WTC11 (cell line): ENCODE measurements around the gene LEUTX.

Experiments used
- ETV6 ChIP-seq: sonication (generic); formaldehyde crosslinking; IDR thresholded peaks from 2 replicates; pipeline ENCODE4 v1.8.1; 2022; ENCODE audit warnings: mild to moderate bottlenecking, missing genetic modification reagents
- FOXP1 ChIP-seq: sonication (generic); formaldehyde crosslinking; IDR thresholded peaks from 2 replicates; pipeline ENCODE4 v1.8.0; 2022; ENCODE audit warnings: missing genetic modification reagents, mild to moderate bottlenecking, moderate library complexity, borderline replicate concordance
- NFYB ChIP-seq: sonication (generic); formaldehyde crosslinking; conservative IDR thresholded peaks from 2 replicates; pipeline ENCODE4 v1.8.0; 2022; ENCODE audit warnings: low read depth, missing genetic modification reagents
- RELA ChIP-seq: sonication (generic); formaldehyde crosslinking; IDR thresholded peaks from 2 replicates; pipeline ENCODE4 v1.8.1; 2022; ENCODE audit warnings: missing genetic modification reagents, mild to moderate bottlenecking, borderline replicate concordance
- SMAD4 ChIP-seq: sonication (generic); formaldehyde crosslinking; IDR thresholded peaks from 2 replicates; pipeline ENCODE4 v1.8.0; 2022; ENCODE audit warnings: mild to moderate bottlenecking, missing genetic modification reagents
- ZNF232 ChIP-seq: sonication (generic); formaldehyde crosslinking; IDR thresholded peaks from 2 replicates; pipeline ENCODE4 v1.8.0; 2022; ENCODE audit warnings: mild to moderate bottlenecking, missing genetic modification reagents
- ZNF263 ChIP-seq: sonication (generic); formaldehyde crosslinking; IDR thresholded peaks from 2 replicates; pipeline ENCODE4 v1.8.1; 2022; ENCODE audit warnings: low read depth, mild to moderate bottlenecking, moderate library complexity, missing genetic modification reagents
- ZNF317 ChIP-seq: sonication (generic); formaldehyde crosslinking; IDR thresholded peaks from 2 replicates; pipeline ENCODE4 v1.8.1; 2023; ENCODE audit warnings: low read depth, mild to moderate bottlenecking, moderate library complexity, missing genetic modification reagents, borderline replicate concordance
- ZNF671 ChIP-seq: fragments of 250-450 bp; sonication (Bioruptor Pico); IDR thresholded peaks from 2 replicates; pipeline ENCODE4 v1.8.0; 2021; ENCODE audit warnings: mild to moderate bottlenecking
- TF ChIP-seq, protein P1 (sequence below): fragments of 200-600 bp; IDR thresholded peaks from 2 replicates; pipeline ENCODE4 v1.8.0; 2022; ENCODE audit warnings: antibody characterized with exemption
- TF ChIP-seq, protein P2 (sequence below): sonication (generic); formaldehyde crosslinking; IDR thresholded peaks from 2 replicates; pipeline ENCODE4 v1.8.1; 2022; ENCODE audit warnings: low read depth, mild to moderate bottlenecking, moderate library complexity, missing genetic modification reagents, borderline replicate concordance
- TF ChIP-seq, protein P3 (sequence below): sonication (generic); formaldehyde crosslinking; IDR thresholded peaks from 2 replicates; pipeline ENCODE4 v1.8.1; 2023; ENCODE audit warnings: mild to moderate bottlenecking, missing genetic modification reagents, borderline replicate concordance
- TF ChIP-seq, protein P4 (sequence below): sonication (generic); formaldehyde crosslinking; IDR thresholded peaks from 2 replicates; pipeline ENCODE4 v1.8.0; 2022; ENCODE audit warnings: mild to moderate bottlenecking, missing genetic modification reagents
- TF ChIP-seq, protein P5 (sequence below): sonication (generic); formaldehyde crosslinking; IDR thresholded peaks from 2 replicates; pipeline ENCODE4 v1.8.0; 2022; ENCODE audit warnings: mild to moderate bottlenecking, missing genetic modification reagents

DNA sequence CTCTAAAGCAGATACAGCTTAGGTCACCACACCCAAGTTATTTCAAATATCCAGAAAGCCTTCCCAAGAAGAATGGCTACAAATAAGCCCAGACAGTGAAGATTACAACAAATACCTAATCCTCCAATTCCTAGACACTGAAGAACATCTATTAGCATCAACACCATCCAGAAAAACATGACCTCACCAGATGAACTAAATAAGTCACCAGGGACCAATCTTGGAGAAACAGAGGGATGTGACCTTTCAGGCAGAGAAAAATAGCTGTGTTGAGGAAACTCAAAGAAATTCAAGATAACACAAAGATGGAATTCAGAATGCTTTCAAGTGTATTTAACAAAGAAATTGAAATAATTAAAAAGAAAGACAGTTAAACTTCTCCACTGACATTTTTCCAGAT, 25.9 kb upstream of the LEUTX start:
- TF ChIP-seq, protein P1, sequence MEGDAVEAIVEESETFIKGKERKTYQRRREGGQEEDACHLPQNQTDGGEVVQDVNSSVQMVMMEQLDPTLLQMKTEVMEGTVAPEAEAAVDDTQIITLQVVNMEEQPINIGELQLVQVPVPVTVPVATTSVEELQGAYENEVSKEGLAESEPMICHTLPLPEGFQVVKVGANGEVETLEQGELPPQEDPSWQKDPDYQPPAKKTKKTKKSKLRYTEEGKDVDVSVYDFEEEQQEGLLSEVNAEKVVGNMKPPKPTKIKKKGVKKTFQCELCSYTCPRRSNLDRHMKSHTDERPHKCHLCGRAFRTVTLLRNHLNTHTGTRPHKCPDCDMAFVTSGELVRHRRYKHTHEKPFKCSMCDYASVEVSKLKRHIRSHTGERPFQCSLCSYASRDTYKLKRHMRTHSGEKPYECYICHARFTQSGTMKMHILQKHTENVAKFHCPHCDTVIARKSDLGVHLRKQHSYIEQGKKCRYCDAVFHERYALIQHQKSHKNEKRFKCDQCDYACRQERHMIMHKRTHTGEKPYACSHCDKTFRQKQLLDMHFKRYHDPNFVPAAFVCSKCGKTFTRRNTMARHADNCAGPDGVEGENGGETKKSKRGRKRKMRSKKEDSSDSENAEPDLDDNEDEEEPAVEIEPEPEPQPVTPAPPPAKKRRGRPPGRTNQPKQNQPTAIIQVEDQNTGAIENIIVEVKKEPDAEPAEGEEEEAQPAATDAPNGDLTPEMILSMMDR = no peak
- TF ChIP-seq ETV6 (CRISPR knock-in tag) = no peak
- TF ChIP-seq ZNF263 = no peak
- TF ChIP-seq, protein P2, sequence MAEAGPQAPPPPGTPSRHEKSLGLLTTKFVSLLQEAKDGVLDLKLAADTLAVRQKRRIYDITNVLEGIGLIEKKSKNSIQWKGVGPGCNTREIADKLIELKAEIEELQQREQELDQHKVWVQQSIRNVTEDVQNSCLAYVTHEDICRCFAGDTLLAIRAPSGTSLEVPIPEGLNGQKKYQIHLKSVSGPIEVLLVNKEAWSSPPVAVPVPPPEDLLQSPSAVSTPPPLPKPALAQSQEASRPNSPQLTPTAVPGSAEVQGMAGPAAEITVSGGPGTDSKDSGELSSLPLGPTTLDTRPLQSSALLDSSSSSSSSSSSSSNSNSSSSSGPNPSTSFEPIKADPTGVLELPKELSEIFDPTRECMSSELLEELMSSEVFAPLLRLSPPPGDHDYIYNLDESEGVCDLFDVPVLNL (CRISPR knock-in tag) = no peak
- TF ChIP-seq RELA (CRISPR knock-in tag) = no peak
- no peak for TF ChIP-seq ZNF671
- TF ChIP-seq ZNF232 (CRISPR knock-in tag) = no peak
- no peak for TF ChIP-seq SMAD4 (CRISPR knock-in tag)
- TF ChIP-seq, protein P3, sequence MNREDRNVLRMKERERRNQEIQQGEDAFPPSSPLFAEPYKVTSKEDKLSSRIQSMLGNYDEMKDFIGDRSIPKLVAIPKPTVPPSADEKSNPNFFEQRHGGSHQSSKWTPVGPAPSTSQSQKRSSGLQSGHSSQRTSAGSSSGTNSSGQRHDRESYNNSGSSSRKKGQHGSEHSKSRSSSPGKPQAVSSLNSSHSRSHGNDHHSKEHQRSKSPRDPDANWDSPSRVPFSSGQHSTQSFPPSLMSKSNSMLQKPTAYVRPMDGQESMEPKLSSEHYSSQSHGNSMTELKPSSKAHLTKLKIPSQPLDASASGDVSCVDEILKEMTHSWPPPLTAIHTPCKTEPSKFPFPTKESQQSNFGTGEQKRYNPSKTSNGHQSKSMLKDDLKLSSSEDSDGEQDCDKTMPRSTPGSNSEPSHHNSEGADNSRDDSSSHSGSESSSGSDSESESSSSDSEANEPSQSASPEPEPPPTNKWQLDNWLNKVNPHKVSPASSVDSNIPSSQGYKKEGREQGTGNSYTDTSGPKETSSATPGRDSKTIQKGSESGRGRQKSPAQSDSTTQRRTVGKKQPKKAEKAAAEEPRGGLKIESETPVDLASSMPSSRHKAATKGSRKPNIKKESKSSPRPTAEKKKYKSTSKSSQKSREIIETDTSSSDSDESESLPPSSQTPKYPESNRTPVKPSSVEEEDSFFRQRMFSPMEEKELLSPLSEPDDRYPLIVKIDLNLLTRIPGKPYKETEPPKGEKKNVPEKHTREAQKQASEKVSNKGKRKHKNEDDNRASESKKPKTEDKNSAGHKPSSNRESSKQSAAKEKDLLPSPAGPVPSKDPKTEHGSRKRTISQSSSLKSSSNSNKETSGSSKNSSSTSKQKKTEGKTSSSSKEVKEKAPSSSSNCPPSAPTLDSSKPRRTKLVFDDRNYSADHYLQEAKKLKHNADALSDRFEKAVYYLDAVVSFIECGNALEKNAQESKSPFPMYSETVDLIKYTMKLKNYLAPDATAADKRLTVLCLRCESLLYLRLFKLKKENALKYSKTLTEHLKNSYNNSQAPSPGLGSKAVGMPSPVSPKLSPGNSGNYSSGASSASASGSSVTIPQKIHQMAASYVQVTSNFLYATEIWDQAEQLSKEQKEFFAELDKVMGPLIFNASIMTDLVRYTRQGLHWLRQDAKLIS (CRISPR knock-in tag) = no peak
- TF ChIP-seq NFYB (CRISPR knock-in tag) = no peak
- TF ChIP-seq, protein P4, sequence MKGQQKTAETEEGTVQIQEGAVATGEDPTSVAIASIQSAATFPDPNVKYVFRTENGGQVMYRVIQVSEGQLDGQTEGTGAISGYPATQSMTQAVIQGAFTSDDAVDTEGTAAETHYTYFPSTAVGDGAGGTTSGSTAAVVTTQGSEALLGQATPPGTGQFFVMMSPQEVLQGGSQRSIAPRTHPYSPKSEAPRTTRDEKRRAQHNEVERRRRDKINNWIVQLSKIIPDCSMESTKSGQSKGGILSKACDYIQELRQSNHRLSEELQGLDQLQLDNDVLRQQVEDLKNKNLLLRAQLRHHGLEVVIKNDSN (CRISPR knock-in tag) = no peak
- TF ChIP-seq FOXP1 (CRISPR knock-in tag) = no peak
- TF ChIP-seq, protein P5, sequence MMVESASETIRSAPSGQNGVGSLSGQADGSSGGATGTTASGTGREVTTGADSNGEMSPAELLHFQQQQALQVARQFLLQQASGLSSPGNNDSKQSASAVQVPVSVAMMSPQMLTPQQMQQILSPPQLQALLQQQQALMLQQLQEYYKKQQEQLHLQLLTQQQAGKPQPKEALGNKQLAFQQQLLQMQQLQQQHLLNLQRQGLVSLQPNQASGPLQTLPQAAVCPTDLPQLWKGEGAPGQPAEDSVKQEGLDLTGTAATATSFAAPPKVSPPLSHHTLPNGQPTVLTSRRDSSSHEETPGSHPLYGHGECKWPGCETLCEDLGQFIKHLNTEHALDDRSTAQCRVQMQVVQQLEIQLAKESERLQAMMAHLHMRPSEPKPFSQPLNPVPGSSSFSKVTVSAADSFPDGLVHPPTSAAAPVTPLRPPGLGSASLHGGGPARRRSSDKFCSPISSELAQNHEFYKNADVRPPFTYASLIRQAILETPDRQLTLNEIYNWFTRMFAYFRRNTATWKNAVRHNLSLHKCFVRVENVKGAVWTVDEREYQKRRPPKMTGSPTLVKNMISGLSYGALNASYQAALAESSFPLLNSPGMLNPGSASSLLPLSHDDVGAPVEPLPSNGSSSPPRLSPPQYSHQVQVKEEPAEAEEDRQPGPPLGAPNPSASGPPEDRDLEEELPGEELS (CRISPR knock-in tag) = no peak
- TF ChIP-seq ZNF317 = no peak
